ENCODE measurements around the gene RMND5B.
"Not testable (repeated sequence)": the region's sequence is repeated elsewhere in the genome, so short reads cannot be mapped to it uniquely, and the experiment has no call there.

RMND5B gene

DNA sequence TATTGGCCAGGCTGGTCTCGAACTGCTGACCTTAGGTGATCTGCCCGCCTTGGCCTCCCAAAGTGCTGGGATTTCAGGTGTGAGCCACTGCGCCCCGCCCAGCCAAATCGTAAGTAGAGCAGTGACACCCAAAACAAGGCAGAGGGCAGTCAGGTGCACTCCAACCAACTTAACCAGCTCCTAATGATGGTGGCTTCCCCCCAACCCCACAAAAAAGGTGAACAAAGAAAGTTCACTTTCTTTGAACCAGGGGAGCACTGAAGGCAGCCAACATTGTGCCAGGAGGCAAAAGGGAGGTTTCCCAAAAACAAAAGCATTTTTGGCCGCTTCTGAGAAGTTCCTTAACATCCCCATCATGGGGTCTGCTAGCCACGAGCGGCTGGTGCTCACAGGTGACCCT is 46.8 kb downstream of the RMND5B start:
- no peak for DNase-seq

DNA sequence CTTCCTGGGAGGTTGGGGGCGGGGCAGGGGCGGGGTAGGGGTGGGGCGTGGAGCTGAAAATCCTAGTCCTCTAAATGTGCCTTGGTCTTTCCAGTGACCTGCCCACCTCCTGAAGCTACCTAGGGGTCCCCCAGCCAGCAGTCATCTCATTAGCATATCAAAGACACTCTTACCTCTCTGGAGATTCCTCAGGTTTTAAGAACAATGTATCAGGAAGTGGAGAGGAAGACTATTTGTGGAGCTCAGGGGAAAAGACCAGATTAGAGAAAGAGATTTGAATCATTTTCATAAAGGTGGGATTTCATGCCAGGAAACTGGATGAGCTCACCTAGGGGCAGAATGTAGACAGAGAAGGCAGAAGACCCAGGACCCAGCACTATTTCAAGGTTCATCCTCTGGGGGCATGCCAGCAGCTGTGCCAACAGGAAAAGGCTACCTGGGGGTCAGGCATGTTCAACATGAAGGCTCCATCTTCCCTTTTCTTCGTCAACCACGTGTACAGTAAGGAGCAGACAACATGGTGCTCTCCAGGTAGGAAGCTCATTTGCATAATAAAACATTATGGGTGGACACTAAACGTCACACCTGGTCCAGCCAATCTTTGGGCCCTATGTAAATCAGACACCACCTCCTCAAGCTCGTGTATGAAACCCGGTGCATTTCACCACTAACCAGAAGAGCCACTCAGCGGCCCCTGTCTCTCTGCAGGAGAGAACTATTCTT is 49.5 kb downstream of the RMND5B start:
- no peak for DNase-seq

DNA sequence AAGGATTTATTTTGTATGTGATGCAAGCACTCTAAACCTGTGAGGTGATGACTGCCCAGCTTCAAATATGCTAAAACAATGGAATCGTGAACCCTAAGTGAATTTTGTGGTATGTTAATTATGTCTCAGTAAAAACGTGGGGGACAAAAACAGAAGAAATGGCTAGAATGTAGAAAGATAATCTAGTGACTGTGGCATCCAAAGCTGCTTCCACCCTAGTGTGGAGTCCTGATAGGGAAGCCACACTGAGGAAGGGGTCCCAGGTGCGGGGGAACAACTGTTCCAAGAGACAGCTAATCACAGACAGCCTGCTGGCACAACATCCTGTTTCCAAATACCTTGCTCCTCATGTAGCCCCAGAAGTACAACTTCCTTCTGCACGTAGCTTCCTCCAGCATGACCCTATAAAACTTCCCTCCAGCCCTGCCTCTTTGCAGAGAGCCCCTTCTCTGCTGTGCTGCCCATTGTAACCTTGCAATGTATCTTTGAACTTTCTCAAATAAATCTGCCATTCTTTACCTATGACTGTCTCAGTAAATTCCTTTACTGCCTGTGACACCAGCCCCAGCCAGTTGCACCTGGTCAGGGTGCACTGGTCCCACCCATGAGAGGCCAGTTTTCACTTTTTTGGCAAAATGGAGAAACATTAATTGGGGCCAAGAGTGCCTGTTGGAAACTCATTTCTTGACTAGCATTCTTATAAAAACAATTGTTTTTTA is 51.5 kb downstream of the RMND5B start:
- DNase-seq = no peak

DNA sequence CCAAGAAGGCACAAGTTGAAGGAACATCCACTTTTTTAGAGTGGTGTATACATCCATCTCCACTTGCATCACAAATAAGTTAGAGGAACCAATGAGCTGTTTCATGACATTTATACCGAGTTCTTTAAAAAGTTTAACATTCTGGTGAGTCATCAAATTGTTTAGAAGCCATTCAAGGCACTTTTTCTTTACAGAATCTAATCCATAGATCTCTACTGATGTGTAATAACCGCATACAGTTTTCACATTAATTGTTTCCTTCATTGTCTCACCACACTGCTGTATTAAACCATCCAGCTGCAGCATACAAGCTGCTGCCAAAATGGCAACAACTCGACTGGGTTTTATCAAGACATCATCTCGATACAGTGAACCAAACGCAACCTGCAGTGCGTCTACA is 55.6 kb downstream of the RMND5B start:
- no peak for DNase-seq

DNA sequence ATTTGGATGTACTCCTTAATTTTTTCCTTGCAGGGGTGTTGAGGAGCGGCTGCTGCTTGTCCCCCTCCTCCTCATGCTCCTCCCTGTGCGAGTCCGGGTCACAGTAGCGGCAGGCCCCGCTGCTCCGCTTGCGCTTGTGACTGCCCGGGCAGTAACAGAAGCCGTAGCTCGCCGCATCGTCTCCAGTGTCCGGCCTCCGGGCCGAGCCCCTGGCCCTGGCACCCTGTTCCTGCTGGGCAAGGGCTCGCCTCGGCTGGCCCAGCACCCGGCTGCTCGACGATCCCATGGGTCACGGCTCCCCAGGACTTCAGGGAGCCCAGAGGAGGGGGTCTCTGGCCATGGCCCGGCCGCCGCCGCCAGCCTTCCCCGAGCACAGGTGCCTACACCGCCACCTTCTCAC is 56.2 kb downstream of the RMND5B start, which contains the start of gene GMCL2:
TSS of gene GMCL2 (minus strand) at position 358 of the 400 bp plus-strand sequence. CDS start at position 286, 72 bp downstream.
- DNase-seq = no peak

DNA sequence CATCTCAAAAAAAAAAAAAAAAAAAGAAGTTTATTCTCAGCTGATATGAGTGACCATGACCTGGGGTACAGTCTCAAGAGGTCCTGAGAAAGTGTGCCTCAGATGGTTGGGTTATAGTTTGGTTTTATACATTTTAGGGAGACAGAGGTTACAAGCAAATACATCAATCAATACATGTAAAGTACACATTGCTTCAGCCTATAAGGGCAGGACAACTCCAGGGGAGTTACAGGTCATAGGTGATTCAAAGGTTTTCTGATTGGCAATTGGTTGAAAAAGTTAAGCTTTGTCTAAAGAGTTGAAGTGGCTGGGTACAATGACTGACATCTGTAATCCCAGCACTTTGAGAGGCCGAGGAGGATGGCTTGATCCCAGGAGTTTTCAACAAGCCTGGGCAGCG is 58.6 kb downstream of the RMND5B start:
- DNase-seq = no peak

GRCh38 chr5:178191661-178192060 is 60.8 kb downstream of the RMND5B start:
- no peak for DNase-seq

DNA sequence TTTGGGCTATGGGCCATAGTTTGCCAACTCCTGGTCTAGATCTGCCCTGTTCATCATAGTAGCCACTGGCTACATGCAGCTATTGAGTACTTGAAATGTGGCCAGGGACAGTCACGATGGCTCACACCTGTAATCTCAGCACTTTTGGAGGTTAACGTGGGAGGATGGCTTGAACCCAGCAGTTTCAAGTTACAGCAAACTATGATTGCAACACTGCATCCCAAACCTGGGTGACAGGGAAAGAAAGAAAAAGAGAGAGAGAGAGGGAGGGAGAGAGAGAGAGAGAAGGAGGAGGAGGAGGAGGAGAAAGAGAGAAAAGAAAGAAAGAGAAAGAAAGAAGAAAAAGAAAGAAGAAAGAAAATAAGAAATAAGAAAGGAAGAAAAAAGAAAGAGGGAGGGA is 61.4 kb downstream of the RMND5B start:
- DNase-seq = no peak

DNA sequence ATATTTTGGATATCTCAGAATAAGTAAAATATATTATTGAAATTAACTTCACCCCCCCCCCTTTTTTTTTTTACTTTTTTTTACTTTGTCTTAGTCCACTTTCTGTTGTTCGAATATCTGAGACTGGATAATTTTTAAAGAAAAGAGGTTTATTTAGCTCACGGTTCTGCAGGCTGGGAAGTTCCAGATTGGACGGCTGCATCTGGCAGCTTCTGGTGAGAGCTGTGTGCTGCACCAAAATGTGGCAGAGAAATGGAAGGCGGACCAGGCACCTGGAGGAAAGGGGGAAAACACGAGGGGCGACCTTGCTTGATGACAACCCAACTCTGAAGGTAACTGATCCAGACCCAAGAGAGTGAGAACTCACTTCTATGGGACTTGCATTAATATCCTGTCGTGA is 62.0 kb downstream of the RMND5B start:
- DNase-seq = no peak

GRCh38 chr5:178193251-178193809 is 62.5 kb downstream of the RMND5B start:
- DNase-seq = no peak

GRCh38 chr5:178194026-178194425 is 63.2 kb downstream of the RMND5B start:
- no peak for DNase-seq

- DNase-seq = no peak
These were observed 65.5 kb downstream of the RMND5B start for GRCh38 chr5:178196281-178196812.

DNA sequence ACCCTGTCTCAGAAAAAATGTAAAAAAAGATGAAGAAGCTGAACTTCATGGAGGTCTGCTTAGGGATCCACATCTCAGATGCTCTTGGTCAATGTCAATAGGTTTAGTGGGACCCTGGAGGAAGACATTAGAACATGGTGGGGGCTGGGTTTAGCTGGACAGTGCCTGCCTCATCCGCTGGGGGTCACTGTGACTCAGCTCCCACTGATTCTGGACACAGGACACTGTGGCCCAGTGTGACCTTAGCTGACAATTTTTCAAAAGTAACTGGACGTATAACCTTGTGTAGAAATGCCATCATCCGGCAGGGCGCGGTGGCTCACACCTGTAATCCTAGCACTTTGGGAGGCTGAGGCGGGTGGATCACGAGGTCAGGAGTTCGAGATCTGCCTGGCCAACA is 66.2 kb downstream of the RMND5B start:
- no peak for DNase-seq

DNA sequence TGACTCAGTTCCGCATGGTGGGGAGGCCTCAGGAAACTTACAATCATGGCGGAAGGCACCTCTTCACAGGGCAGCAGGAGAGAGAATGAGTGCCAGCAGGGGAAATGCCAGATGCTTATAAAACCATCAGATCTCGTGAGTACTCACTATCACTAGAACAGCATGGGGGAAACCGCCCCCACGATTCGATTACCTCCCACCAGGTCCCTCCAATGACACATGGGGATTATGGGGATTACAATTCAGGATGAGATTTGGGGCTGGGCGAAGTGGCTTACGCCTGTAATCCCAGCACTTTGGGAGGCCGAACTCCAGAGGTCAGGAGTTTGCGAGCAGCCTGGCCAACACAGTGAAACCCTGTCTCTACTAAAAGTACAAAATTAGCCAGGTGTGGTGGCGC is 67.3 kb downstream of the RMND5B start:
- not testable (repeated sequence) for DNase-seq

- DNase-seq = no peak
These were observed 67.9 kb downstream of the RMND5B start for GRCh38 chr5:178198706-178199105.

DNA sequence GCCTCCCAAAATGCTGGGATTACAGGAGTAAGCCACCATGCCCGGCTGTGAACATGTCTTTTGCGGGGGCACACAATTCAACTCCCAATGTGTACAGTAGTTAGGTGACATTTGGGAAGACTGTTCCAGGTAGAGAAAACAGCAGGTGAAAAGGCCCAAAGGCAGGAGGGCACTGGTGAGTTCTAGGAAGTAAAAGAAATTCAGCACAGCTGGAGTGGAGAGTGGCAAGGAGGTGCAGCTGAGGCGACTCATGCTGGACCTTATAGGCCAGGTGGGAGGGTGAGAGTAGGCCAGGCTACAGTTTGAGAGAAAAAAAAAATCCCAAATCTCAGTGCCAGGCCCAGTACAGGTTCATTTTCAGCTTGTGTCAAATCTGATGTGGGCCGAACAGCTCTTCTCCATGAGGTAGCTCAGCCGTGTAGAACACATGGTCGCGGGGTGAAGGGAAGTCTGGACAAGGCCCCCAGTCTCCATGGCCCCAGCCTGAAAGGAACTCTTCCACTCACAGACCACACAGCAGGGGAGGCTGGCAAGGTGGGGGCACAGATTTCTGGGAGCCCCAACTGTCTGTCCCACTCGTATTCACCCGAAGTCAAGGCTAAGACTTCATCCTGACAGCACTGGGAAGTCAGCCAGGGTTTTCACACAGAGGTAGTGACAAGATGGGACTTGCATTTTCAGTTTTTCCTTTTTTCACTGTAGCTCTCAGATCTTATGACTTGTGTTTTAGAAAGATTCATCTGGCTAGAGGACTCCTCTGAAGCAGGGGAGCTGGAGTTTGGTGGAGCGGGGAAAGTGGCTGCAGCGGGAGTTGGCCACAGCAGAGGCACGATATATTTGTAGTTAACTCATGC is 69.0 kb downstream of the RMND5B start:
- no peak for DNase-seq
